NCI-H2227 (cell line): ENCODE results near the gene AP2A1.
"Not testable (repeated sequence)": the region's sequence is repeated elsewhere in the genome, so short reads cannot be mapped to it uniquely, and the experiment has no call there.

Experiments used
- DNase-seq: peaks from one replicate; lab custom pipeline; 2025; ENCODE audit not compliant: unreplicated experiment; lab: John Stamatoyannopoulos, UW

The AP2A1 gene

DNA sequence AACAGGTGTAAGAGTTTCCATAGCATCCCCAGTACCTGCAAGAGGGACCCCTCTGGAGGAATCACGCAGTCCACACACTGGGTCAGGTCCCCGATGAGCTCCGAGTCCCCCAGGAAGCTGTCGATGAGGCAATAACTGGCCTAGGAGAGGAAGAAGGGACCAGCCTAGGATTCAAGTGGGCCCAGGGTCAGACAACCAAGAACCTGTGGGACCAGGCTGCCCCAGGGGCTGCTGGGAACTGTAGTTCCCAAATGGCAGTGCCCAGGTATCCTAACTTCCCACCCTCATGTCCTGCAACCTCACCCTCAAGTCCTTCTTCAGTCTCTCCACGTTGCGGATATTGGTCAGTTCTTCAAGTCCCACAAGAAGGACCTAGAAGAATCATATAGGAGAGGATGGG lies 44.5 kb downstream of the AP2A1 start:
- no peak for DNase-seq

DNA sequence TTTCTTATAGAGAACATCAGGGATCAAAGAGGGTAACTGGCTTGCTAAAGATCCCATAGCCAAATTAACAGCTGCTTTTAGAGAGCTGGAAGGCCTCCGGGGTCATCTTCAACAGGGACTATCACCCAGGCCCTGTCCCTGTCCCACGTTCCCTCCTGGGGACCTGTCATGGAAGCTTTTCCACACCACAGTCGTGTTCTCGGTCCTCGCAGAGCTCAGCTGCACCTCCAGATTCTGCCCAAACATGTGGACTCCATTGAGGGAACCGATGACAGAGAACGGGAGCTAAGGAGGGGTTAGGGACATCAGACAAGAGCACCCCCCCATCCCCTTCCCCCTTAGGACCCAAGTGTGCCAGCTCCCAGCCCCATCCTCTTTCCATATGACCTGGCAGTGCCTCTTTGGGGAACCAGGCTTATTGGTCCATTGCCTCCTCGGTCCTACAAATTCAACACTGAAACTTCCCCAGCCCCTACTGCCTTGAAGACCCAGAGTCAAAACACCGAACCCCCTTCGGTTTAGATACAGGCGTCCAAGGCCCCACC lies 45.7 kb downstream of the AP2A1 start:
- no peak for DNase-seq

DNA sequence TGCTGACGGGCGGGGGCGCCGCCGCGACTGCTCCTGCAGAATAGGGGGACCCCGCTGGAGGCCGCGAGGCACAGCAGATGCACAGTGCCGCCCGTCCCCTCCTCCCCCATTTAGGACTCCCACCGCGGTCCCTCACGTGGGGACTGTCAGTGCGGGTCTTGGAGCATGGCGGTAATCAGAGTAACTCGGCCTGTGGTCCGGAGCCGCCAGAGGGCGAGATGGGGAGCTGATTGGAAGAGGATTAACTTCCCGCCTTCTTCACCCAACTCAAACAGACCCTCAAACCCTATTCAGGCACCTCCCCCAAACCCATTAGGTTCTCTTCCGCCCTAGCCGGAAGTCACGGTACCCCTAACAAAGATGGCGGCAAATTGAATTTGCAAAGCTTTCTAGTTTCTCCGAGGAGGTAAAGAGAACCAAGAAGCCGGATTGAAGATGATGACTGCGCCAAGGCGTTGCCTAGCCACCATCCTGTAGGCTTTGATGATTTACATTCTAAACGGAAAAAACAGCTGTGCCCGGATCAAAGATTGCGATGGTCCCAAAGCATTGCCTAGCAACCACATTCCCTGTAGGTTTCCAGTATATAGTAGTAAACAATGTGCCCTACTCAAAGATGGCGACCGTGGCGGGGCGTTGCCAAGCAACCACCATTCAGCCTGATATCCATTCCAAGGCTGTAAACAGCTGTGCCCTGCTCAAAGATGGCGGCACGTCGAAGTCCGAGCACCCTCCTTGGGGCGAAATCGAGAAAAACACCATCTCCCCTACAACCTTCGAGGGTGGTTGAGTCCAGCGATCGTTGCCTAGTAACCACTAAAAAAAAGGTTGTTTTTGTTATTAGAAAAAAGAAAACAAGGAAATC lies 46.4 kb downstream of the AP2A1 start, which contains the start of gene FUZ:
Gene FUZ (minus strand): TSS at position 296 of the 865 bp plus-strand sequence. CDS start 186 bp downstream, at position 110.
- DNase-seq, result peak; percentile 96

DNA sequence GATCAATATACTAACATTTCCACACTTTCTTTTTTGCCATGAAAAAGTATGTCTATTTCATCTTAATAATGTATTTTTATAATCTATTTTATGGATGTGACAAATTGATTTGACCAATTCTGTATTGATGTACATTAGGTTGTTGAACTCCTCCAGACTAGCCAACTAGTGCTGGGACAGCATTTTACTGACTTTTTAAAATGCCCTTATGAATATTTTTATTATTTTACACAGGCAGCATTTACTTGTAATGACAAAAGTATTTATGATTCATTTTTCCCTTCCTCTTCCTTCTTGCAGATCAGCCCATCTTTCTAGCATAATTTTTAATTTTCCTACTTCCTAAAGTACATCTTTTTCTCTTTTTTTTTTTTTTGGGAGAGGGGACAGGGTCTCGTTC lies 47.2 kb downstream of the AP2A1 start:
- DNase-seq, result no peak

DNA sequence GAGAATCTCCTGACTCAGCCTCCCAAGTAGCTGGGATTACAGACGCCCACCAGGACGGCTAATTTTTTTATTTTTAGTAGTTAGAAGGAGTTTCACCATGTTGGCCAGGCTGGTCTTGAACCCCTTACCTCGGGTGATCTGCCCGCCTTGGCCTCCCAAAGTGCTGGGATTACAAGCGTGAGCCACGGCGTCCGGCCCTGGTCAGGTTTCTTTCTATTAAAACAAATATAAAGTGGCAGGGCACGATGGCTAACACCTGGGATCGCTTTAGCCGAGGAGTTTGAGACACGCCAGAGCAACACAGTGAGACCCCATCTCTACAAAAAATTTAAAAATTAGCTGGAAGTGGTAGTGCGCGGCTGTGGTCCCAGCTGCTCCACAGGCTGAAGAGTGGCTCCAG lies 49.8 kb downstream of the AP2A1 start:
- peak; percentile 16 for DNase-seq

DNA sequence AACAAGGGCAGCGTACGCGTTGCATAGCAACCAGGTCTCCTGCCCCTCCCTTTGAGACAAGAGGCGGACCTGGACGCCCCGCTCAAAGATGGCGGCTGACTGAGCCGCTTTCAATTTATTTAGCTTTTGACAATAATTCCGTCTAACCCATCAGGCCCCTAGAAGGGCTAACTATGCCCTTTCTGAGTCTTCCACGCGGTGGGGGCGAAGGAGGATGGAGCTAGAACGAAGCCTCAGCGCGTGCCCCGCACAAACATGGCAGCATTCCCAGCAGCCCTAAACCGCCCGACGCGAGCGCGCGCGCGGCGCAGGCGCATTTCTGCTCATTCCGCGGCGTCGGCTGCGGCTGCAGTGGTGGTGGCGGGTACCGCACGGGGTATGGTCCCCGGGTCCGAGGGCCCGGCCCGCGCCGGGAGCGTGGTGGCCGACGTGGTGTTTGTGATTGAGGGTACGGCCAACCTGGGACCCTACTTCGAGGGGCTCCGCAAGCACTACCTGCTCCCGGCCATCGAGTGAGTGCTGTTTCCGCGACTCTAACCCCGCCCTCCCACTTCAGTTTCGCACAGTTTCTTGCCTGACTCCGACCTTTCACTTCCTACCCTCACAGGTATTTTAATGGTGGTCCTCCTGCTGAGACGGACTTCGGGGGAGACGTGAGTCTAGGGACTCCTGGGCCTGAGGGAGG lies 51.3 kb downstream of the AP2A1 start, which contains the start of gene MED25:
Gene MED25 (plus strand): TSS at position 326 of the 685 bp plus-strand sequence. CDS start 53 bp downstream, at position 379.
- DNase-seq, result peak; percentile 88

DNA sequence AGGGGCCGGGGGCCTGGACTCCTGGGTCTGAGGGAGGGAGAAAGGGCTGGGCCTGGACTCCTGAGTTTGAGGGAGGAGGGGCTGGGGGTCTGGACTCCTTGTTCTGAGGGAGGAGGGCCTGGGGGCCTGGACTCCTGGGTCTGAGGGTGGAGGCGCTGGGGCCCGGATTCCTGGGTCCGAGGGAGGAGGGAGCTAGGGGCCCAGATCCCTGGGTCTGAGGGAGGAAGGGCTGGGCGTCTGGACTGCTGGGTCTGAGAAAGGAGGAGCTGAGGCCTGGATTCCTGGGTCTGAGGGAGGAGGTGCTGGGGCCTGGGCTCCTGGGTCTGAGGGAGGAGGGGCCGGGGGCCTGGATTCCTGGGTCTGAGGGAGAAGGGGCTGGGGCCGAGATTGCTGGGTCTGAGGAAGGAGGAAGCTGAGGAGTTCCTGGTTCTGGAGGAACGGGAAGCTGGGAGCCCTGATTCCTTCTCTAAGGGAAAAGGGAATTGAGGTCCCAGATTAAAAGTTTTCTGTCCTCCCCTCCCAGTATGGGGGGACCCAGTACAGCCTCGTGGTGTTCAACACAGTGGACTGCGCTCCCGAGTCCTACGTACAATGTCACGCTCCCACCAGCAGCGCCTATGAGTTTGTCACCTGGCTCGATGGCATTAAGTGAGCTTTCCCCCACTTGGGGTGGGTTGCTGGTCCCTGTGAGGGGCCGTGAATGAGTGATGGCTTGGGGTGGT lies 52.0 kb downstream of the AP2A1 start:
- no peak for DNase-seq

DNA sequence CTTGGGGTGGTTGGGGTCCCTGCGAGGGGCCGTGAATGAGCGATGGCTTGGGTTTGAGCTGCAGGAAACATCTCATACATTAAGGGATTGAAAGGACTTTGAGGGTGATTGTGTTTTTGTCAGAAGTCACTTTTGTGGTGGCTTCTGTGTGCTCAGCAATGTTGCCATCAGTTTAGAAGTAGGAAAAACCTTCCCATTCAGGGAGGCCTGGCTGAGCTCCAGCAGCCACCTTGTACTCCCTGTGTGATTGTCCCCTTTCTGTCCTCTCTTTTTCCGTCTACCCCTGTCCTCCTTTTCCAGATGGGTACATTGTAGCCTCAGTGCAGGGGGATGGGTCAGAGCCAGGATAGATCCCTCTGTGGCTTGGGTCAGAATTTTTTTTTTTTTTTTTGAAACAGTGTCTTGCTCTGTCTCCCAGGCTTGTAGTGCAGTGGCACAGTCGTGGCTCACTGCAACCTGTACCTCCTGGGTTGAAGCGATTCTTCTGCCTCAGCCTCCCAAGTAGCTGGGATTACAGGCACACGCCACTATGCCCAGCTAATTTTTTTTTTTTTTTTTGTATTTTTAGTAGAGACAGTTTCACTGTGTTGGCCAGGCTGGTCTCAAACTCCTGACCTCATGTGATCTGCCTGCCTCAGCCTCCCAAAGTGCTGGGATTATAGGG lies 52.8 kb downstream of the AP2A1 start:
- DNase-seq, result not testable (repeated sequence)

DNA sequence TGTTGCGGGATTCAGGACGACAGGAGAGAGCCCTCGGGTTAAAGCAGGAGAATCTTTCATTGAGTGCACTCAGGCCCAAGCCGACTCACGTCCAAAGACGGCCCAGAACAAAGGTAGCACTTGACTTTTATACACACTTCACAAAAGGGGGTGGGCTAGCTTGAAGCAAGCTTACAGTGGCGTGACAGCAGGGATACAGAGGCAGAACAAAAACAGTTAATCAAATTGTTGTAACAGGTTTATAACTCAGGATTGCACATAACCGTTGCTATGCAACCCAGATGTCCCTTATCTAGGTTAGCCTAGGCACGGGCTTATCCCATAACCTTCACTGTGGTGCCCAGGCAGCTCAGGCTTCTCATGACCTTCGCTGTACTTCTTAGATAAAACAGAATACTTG lies 53.3 kb downstream of the AP2A1 start:
- no peak for DNase-seq

DNA sequence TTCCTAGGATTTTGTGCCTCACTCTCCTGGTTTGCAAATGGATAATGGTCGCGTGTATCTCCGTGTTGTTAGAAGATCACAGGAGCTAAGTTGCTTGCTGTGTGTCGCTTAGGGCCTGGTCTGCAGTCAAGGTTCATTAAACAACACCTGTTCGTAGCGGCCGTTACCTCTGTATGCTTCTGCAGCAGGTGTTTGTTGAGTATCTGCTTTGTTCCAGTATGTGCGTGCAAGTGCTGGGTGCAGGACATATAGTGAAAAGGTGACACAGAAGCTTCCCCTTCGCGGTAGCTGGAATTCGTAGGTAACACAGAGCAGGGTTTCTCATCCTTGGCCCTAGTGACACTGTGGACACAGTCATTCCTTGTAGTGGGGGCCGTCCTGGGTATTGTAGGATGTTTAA lies 56.7 kb downstream of the AP2A1 start:
- no peak for DNase-seq

DNA sequence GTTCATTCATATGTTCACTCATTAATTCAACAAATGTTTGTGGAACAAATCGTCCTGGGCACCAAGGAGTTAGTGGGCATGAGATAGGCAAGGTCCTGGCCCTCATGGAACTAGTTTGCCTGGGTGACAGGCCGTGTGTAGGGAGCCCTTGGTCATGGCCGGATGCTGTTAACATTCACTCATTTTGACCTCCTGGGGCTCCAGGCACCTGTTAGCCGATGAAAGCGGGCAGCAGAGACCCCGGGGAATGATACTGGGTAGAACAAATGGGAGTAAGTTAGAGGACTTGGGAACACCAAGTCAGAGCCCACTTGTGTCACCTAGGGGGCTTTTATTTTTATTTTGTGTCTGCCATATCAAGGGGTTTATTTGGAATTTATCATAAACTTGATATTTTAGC lies 57.9 kb downstream of the AP2A1 start:
- no peak for DNase-seq

DNA sequence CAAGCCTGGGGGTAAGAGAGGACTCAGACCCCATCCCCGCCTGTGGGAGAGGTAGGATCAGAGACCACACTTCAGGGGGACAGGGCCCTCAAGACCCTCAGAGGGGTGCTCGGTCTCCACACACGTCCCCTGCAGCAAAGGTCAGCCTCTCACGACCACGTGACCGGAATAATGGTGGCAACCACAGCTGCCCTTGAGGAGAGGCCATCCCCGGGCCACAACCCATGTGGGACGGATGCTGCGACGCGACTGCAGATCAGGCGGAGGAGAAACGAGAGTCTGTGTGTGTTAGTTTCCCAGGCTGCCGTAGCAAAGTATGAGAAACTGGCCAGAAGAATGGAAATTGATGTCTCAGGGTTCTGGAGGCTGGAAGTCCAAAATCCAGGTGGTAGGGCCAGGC lies 60.2 kb downstream of the AP2A1 start:
- no peak for DNase-seq

DNA sequence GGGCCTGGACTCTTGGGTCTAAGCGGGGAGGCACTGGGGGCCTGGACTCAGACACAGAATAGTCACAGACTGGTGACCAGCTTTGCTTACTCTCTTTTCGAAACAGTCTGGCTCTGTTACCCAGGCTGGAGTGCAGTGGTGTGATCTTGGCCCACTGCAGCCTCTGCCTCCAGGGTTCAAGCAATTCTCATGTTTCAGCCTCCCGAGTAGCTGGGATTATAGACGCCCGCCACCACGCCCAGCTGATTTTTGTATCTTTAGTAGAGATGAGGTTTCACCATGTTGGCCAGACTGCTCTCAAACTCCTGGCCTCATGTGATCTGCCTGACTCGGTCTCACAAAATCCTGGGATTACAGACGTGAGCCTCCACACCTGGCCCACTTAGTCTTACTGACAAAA lies 62.4 kb downstream of the AP2A1 start:
- DNase-seq, result no peak

DNA sequence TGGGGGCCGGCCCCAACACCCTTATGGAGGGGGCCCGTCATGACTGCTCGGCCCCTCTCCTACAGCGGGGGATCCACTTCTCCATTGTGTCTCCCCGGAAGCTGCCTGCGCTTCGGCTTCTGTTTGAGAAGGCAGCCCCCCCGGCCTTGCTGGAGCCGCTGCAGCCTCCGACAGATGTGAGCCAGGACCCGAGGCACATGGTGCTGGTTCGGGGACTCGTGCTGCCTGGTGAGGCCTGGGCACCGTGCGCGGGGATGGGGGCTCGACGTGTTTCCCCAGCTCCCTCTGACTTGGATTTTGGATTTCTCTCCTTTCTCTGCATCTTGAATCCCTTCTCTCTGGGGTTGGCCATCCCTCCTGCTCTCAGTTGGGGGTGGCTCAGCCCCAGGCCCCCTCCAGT lies 62.9 kb downstream of the AP2A1 start:
- DNase-seq, result no peak

DNA sequence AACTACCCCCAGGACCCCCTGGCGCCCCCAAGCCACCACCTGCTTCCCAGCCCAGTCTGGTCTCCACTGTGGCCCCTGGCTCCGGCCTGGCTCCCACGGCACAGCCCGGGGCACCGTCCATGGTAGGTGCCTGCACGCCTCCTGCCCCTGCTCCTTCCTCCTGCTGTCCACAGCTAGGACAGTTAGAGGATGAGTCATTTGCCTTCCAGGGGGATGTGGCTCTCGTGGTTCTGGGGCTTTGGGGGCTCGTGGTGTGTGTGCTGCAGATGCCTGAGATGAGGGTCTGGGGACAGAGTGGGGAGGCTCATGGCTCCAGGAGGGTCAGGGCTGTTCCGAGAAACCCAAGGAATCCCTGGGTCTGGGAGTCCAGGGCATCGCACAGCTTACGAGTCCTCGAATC lies 64.0 kb downstream of the AP2A1 start:
- DNase-seq, result no peak

DNA sequence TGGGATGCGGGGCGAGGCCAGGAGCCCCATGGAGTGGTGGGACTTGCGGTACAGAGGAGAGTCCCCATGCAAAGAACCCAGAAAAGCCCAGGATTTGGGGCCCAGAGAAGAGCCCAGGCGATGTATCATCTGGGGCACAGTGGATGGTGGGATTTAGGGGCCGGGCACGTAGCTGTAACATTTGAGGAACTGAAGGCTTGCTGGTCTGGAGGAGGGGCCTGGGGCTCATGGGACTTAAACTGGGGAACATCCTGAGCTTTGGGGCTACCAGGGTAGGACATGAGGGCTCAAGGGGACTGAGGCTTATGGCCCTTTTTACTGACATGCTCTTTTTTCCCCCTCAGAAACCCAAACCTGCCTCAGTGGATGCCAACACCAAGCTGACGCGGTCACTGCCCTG lies 64.8 kb downstream of the AP2A1 start:
- DNase-seq, result no peak

DNA sequence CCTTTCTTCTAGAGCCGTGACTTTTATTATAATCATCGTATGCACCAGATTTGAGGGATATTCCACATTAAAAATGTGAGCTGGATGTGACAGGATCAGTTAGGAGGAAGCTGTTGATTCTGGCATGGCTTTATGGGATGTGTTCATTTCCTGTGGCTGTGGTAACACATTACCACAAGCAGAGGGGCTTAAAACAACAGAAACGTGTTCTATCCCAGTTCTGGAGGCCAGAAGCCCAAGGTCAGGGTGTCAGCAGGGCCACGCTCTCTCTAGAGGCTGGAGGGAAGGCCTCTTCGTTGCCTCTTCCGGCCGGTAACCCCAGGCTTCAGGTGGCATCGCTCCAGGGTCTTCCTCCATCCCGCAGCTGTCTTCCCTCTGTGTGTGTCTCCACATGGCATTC lies 65.8 kb downstream of the AP2A1 start:
- no peak for DNase-seq

DNA sequence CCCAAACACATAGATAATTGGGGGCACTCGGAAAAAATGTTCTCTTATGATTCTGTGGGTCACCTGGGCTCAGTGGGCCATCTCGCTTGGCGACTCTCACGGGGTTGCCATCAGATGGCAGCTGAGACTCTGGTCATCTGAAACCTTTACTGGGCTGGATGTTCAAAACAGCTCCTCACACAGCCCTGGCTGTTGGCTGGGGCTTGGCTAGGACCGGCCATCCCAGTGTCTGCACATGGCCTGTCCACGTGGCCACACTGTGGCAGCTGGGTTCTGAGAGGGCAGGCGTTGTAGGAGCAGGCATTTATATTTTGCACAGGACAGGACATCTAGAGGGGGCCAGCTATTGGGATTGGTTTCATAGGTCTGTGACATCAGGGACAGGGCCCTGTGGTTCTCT lies 66.8 kb downstream of the AP2A1 start:
- no peak for DNase-seq

DNA sequence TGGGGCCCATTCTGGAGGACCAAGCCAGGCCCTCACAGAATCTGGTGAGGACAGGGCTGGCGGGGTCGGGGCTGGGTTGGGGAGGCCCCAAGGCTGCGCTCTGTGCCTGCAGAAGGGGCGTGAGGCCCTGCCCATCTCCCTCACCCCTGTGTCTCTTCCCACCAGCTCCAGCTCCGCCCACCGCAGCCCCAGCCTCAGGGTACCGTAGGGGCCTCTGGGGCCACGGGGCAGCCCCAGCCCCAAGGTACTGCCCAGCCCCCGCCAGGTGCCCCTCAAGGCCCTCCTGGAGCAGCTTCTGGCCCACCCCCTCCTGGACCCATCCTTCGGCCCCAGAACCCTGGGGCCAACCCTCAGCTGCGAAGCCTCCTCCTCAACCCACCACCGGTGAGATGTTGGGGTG lies 68.8 kb downstream of the AP2A1 start:
- no peak for DNase-seq

DNA sequence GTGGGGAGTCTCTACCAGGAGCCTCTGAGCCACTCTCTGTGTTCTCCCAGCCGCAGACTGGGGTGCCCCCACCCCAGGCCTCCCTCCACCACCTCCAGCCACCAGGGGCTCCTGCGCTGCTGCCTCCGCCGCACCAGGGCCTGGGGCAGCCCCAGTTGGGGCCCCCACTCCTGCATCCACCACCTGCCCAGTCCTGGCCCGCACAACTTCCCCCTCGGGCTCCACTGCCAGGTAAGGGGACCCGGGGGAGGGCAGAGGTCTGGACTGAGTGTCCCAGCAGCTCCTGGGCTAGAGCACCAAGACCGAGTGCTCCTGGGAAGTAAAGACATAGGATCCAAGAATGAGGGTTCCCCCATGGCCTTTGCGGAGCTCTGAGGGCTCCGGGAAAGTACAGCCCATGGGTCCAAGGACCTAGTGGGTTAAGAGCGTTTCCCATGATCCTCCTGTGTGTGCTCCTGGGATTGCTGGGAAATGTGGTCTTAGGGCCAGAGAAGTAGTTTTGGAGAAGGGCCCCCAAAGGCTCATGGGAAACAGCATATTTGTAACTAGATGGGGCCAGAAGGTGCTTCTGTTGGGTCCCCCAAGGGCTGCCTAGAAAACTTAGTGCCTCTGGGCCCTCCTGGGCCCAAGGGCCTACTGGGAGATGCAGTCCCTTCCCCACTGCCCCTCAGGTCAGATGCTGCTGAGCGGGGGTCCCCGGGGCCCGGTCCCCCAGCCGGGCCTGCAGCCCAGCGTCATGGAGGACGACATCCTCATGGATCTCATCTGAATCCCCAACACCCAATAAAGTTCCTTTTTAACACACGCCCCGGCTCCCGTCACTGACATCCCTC lies 69.6 kb downstream of the AP2A1 start:
- DNase-seq, result no peak
